Endothelial cell (in vitro differentiated cells): ENCODE measurements around the gene TBCE. TPM values are rescaled to one million over a fixed set of nuclear protein-coding genes. Genes with fewer than 3 reads are reported as not detected.

Experiments
- DNase-seq: peaks from one replicate; pipeline ENCODE4 v3.0.0; 2021; ENCODE audit warnings: low spot score
- H3K27ac Mint-ChIP-seq: one replicate; pipeline ENCODE4 v1.8.0; 2021; ENCODE audit warnings: mixed read lengths, inconsistent platforms; ENCODE audit not compliant: unreplicated experiment
- H3K27me3 Mint-ChIP-seq: one replicate; pipeline ENCODE4 v1.8.0; 2021; ENCODE audit warnings: mild to moderate bottlenecking, moderate library complexity, mixed read lengths, inconsistent platforms; ENCODE audit not compliant: unreplicated experiment
- H3K36me3 Mint-ChIP-seq: one replicate; pipeline ENCODE4 v1.8.0; 2021; ENCODE audit warnings: mild to moderate bottlenecking, low read depth, mixed read lengths, inconsistent platforms; ENCODE audit not compliant: unreplicated experiment
- H3K4me1 Mint-ChIP-seq: one replicate; pipeline ENCODE4 v1.8.0; 2021; ENCODE audit warnings: mild to moderate bottlenecking, mixed read lengths, inconsistent platforms; ENCODE audit not compliant: unreplicated experiment
- H3K4me3 Mint-ChIP-seq: one replicate; pipeline ENCODE4 v1.8.0; 2021; ENCODE audit warnings: mild to moderate bottlenecking, mixed read lengths, inconsistent platforms; ENCODE audit not compliant: unreplicated experiment
- H3K9me3 Mint-ChIP-seq: one replicate; pipeline ENCODE4 v1.8.0; 2021; ENCODE audit warnings: mixed read lengths, inconsistent platforms; ENCODE audit not compliant: unreplicated experiment
- CTCF ChIP-seq: fragments of 200-600 bp; sonication (generic); IDR thresholded peaks from one replicate; pipeline ENCODE4 v1.5.0; 2021; ENCODE audit warnings: antibody characterized with exemption; ENCODE audit not compliant: unreplicated experiment
- total RNA-seq: library from RNA; stranded (reverse); fragmentation: NEBNext Ultra II Directional; extraction: Animal tissue kit (Norgen Biotek cat#: 25700); gene quantifications from one replicate; pipeline ENCODE4 v1.2.1, GENCODE V29; 2021; ENCODE audit not compliant: unreplicated experiment

Gene TBCE
- total RNA-seq, 1 donor from 2014 or later: 24.7 TPM

- DNase-seq: no peak
- no peaks in the 10 kb centered on the region for H3K36me3 Mint-ChIP-seq
- no peak overlapping the region for H3K27ac Mint-ChIP-seq
- no peaks in the 10 kb centered on the region for H3K27me3 Mint-ChIP-seq
- H3K4me3 Mint-ChIP-seq: no peak overlapping the region
- no peaks in the 10 kb centered on the region for H3K9me3 Mint-ChIP-seq
- H3K4me1 Mint-ChIP-seq: peaks cover 3% of the 10 kb centered on the region
- no peak for TF ChIP-seq CTCF
These were observed 124.4 kb downstream of the TBCE start for GRCh38 chr1:235491644-235492043.

GRCh38 chr1:235494531-235494930 lies 127.3 kb downstream of the TBCE start:
- no peaks in the 10 kb centered on the region for H3K9me3 Mint-ChIP-seq
- TF ChIP-seq CTCF: no peak

GRCh38 chr1:235495030-235495429 lies 127.8 kb downstream of the TBCE start:
- H3K27ac Mint-ChIP-seq: no peak overlapping the region
- no peaks in the 10 kb centered on the region for H3K27me3 Mint-ChIP-seq
- TF ChIP-seq CTCF: no peak
- no peaks in the 10 kb centered on the region for H3K9me3 Mint-ChIP-seq
- H3K36me3 Mint-ChIP-seq: no peaks in the 10 kb centered on the region
- H3K4me1 Mint-ChIP-seq: peaks cover 3% of the 10 kb centered on the region
- no peak for DNase-seq
- no peak overlapping the region for H3K4me3 Mint-ChIP-seq

More at GRCh38 chr1:235494531-235494930, 127.3 kb downstream of the TBCE start:
- H3K27me3 Mint-ChIP-seq: no peaks in the 10 kb centered on the region
- H3K4me3 Mint-ChIP-seq: no peak overlapping the region
- H3K36me3 Mint-ChIP-seq: no peaks in the 10 kb centered on the region
- DNase-seq: no peak
- no peak overlapping the region for H3K27ac Mint-ChIP-seq
- H3K4me1 Mint-ChIP-seq: peaks cover 3% of the 10 kb centered on the region

- no peak overlapping the region for H3K27ac Mint-ChIP-seq
These were observed 128.3 kb downstream of the TBCE start for GRCh38 chr1:235495551-235495950.

GRCh38 chr1:235500971-235501540 lies 133.8 kb downstream of the TBCE start:
- no peak for TF ChIP-seq CTCF
- Mint-ChIP-seq H3K9me3 (no peaks in the 10 kb centered on the region), H3K27me3 (peaks cover 4% of the 10 kb centered on the region), H3K27ac (no peak overlapping the region), H3K4me1 (peaks cover 15% of the 10 kb centered on the region), H3K4me3 (no peak overlapping the region), H3K36me3 (no peaks in the 10 kb centered on the region)
- no peak for DNase-seq

More at GRCh38 chr1:235495551-235495950, 128.3 kb downstream of the TBCE start:
- TF ChIP-seq CTCF: no peak
- Mint-ChIP-seq H3K9me3 (no peaks in the 10 kb centered on the region), H3K36me3 (no peaks in the 10 kb centered on the region), H3K4me1 (peaks cover 4% of the 10 kb centered on the region), H3K4me3 (no peak overlapping the region), H3K27me3 (no peaks in the 10 kb centered on the region)
- DNase-seq: no peak

Other genes starting within 250 kb of the TBCE start
- gene TOMM20, start 238.6 kb upstream of the TBCE start, total RNA-seq: 105 TPM
- gene RBM34, start 206.2 kb upstream of the TBCE start, total RNA-seq: 52.2 TPM
- gene ARID4B, start 39.2 kb upstream of the TBCE start, total RNA-seq: 48.2 TPM
- gene GGPS1, start 38.9 kb upstream of the TBCE start, total RNA-seq: 40.4 TPM
- 15.9 TPM for gene B3GALNT2, start 137.0 kb downstream of the TBCE start, total RNA-seq